Tibial nerve (tissue), 4 donors: Measurements from ENCODE around the gene HAGHL. TPM values are rescaled to one million over a fixed set of nuclear protein-coding genes. Genes with fewer than 3 reads are reported as not detected.

Experiments used
- DNase-seq, 2 donors: peaks; one replicate each; pipeline ENCODE4 v3.0.0-alpha.2; 2019; ENCODE audit warnings: low spot score in 2 of 2
- H3K27ac ChIP-seq, 4 donors: fragments of 200-600 bp; sonication (generic) in 3 of 4; one replicate each; pipeline ENCODE4 v1.5.1; 2017 to 2019; ENCODE audit warnings: mild to moderate bottlenecking in 1 of 4
- H3K27me3 ChIP-seq, 2 donors: fragments of 200-600 bp; sonication (generic) in 1 of 2; one replicate each; pipeline versions ENCODE4 v1.5.1 to v1.6.0; 2017 to 2019
- H3K36me3 ChIP-seq, 3 donors: fragments of 200-600 bp; sonication (generic); one replicate each; pipeline ENCODE4 v1.5.1; 2018 to 2019
- H3K4me1 ChIP-seq, 4 donors: fragments of 200-600 bp; sonication (generic) in 3 of 4; one replicate each; pipeline ENCODE4 v1.5.1; 2017 to 2019
- H3K4me3 ChIP-seq, 4 donors: fragments of 200-600 bp; sonication (generic) in 3 of 4; one replicate each; pipeline ENCODE4 v1.5.1; 2017 to 2019; ENCODE audit warnings: mild to moderate bottlenecking in 1 of 4, moderate library complexity in 1 of 4
- H3K9me3 ChIP-seq, 4 donors: fragments of 200-600 bp; sonication (generic) in 3 of 4; one replicate each; pipeline ENCODE4 v1.5.1; 2017 to 2019
- EP300 ChIP-seq, 2 donors: sonication (generic); formaldehyde crosslinking; IDR thresholded peaks; one replicate each; pipeline ENCODE4 v1.6.1; 2017; ENCODE audit warnings: antibody characterized with exemption in 2 of 2, mild to moderate bottlenecking in 1 of 2
- POLR2A ChIP-seq, 2 donors: fragments of 450-650 bp; IDR thresholded peaks; one replicate each; pipeline ENCODE4 v1.6.1; 2017; ENCODE audit warnings: antibody characterized with exemption in 2 of 2, mild to moderate bottlenecking in 2 of 2, moderate library complexity in 2 of 2
- WGBS, 2 donors: methylation state at CpG; one replicate each; pipeline ENCODE4 v1.1.5; 2018; 5-methylcytosine and 5-hydroxymethylcytosine counted together
- total RNA-seq, 4 donors: library from RNA; depleted of rRNA; stranded (reverse); fragments of >200 nt; gene quantifications; one replicate each; pipeline ENCODE4 v1.1.0, GENCODE V29; 2016
- TF ChIP-seq, protein P1 (sequence below), 5 experiments: fragments of 200-600 bp in 3 of 5; fragments of 450-650 bp in 2 of 5; sonication (generic) in 3 of 5; IDR thresholded peaks; one replicate each; pipeline ENCODE4 v1.5.1; 2016 to 2019; ENCODE audit warnings: antibody characterized with exemption in 5 of 5, mild to moderate bottlenecking in 3 of 5, moderate library complexity in 2 of 5

HAGHL gene
- total RNA-seq, 4 donors from 2014 or later = 3.5 to 18.0 (median 6.3) TPM

DNA sequence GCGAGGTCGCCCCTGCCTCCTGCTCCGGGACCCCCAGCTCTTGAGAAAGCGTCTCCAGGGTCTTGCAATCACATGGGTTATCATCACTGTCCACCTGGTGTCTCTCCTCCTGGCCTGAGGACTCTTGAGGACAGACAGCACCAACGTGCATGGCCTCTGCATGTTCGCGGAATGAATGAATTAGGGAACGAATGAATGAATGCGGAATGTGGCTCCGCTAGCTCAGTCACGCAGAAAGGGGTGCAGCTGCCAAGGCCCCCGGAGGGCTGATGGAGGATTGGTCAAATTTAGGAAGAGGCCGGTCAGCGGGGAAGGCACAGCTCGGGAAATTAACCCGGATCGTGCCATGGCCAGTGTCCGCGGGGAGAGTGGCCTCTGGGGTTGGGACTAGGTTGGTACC, 24.6 kb upstream of the HAGHL start:
- 80 to 87% methylated on average over 16 to 19 of the region's 19 CpGs for WGBS, 2 donors

DNA sequence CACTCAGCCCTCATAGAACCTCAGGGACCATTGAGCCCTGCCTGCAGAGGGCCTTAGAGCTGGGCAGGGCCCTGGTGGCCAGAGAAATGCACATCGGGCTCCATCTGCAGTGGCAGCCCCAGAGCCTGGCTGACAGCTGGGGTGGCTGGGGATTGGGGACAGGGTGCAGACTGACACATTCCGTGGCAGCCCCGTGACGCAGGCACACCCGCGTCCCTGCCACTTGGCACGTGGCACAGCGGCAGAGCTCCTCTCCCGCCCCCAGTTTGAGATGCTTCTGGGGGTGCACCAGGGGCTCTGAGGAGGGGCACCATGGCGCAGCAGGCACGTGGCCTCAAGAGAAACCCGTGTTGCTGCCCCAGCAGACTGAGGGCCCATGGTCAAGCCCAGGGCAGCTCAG, 23.5 kb upstream of the HAGHL start:
- no peaks in the 10 kb centered on the region for H3K36me3 ChIP-seq
- H3K9me3 ChIP-seq = no peaks in the 10 kb centered on the region
- DNase-seq = no peak
- no peak overlapping the region for H3K4me3 ChIP-seq
- H3K27ac ChIP-seq = no peak overlapping the region
- peaks cover 0 to 40% (median 4%) of the 10 kb centered on the region in 4 donors for H3K4me1 ChIP-seq
- H3K27me3 ChIP-seq = peaks cover 2 to 90% of the 10 kb centered on the region in 2 donors
- 70 to 86% methylated on average over 9 of the region's 12 CpGs for WGBS, 2 donors
- TF ChIP-seq EP300 (IDR thresholded peaks at IDR 0.05) = no peak
- no peak for TF ChIP-seq POLR2A (IDR thresholded peaks at IDR 0.05)
- TF ChIP-seq, protein P1, sequence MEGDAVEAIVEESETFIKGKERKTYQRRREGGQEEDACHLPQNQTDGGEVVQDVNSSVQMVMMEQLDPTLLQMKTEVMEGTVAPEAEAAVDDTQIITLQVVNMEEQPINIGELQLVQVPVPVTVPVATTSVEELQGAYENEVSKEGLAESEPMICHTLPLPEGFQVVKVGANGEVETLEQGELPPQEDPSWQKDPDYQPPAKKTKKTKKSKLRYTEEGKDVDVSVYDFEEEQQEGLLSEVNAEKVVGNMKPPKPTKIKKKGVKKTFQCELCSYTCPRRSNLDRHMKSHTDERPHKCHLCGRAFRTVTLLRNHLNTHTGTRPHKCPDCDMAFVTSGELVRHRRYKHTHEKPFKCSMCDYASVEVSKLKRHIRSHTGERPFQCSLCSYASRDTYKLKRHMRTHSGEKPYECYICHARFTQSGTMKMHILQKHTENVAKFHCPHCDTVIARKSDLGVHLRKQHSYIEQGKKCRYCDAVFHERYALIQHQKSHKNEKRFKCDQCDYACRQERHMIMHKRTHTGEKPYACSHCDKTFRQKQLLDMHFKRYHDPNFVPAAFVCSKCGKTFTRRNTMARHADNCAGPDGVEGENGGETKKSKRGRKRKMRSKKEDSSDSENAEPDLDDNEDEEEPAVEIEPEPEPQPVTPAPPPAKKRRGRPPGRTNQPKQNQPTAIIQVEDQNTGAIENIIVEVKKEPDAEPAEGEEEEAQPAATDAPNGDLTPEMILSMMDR (IDR thresholded peaks at IDR 0.05) = no peak

More for the DNA sequence above, 24.6 kb upstream of the HAGHL start:
- Histone ChIP-seq H3K27me3 (peaks cover 0 to 85% of the 10 kb centered on the region in 2 donors), H3K4me1 (peaks cover 0 to 39% (median 4%) of the 10 kb centered on the region in 4 donors), H3K9me3 (no peaks in the 10 kb centered on the region), H3K27ac (no peak overlapping the region), H3K36me3 (no peaks in the 10 kb centered on the region), H3K4me3 (no peak overlapping the region)
- DNase-seq = no peak
- TF ChIP-seq EP300 (IDR thresholded peaks at IDR 0.05) (no peak), POLR2A (IDR thresholded peaks at IDR 0.05) (no peak)
- TF ChIP-seq, protein P1 (IDR thresholded peaks at IDR 0.05) = no peak

DNA sequence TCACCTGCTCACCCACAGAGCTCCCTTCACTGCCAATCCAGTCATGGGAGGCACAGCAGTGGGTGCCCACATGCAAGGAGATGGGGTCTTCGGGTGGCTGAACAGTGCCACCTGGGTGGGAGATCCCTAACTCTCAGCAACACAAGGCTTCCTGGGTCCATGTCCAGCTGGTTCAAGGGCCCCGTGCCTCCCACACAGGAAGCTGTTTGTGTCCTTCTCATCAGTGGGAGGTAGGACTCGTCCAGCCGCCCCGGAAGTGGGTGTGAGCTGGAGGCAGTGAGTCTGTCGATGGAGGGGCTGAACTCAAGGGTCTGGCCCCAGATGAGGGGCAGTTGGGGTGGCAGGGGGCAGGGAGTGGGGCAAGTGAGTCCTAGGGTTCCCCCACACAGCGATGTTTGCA, 22.9 kb upstream of the HAGHL start:
- H3K4me1 ChIP-seq = peaks cover 0 to 40% (median 4%) of the 10 kb centered on the region in 4 donors
- H3K36me3 ChIP-seq = no peaks in the 10 kb centered on the region
- no peak overlapping the region for H3K27ac ChIP-seq
- H3K4me3 ChIP-seq = no peak overlapping the region
- WGBS, 2 donors = 49 to 90% methylated on average over 2 to 7 of the region's 7 CpGs
- H3K9me3 ChIP-seq = no peaks in the 10 kb centered on the region
- TF ChIP-seq, protein P1 (IDR thresholded peaks at IDR 0.05) = no peak
- no peak for TF ChIP-seq EP300 (IDR thresholded peaks at IDR 0.05)
- no peak for DNase-seq
- H3K27me3 ChIP-seq = peaks cover 2 to 93% of the 10 kb centered on the region in 2 donors

DNA sequence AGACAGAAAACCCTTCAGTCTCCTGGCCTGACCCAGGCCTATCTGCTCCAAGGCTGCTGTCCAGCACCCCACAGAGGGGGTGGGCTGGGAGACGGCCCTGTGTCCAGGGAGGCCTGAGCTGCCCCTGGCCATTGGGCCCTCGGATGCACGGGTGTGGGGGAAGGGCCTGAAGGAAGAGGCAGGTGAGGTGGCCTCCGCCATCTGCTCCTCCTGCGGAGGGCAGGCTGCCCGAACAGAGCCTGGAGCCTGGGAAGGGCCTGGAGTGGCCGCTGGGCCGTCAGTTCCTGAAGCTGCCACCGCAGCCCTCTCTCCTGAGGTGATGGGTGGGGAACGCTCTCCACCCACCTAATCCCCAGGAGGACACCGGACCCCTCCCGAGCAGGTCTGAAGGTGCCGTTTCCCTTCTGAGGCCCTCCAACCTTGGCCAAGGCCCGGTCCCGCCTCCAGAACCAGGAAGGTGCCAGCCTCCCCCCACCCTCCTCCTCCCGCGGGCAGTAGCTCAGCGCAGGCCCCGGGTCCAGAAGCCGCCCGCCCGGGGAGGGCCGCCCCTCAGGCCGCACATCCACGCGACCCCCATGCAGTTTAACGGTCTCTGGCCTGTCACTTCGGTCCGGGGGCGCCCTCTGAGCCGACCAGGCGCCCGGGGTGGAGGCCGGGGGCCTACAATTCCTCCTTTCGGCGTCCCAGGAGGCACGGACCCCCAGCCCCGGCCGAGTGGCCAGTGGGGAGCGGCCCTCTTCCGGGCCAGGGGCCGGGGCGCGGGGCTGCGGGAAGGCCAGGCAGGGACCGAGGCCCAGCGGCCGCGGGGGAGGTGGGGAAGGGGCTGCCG, 22.1 kb upstream of the HAGHL start:
- WGBS, 2 donors = 8 to 29% methylated on average over 20 to 35 of the region's 50 CpGs
- H3K4me3 ChIP-seq = peak overlapping the region in 1 of 4 donors; percentile 44
- no peaks in the 10 kb centered on the region for H3K36me3 ChIP-seq
- no peak for TF ChIP-seq EP300 (IDR thresholded peaks at IDR 0.05)
- H3K9me3 ChIP-seq = no peaks in the 10 kb centered on the region
- peaks cover 2 to 93% of the 10 kb centered on the region in 2 donors for H3K27me3 ChIP-seq
- no peak for DNase-seq
- peaks cover 0 to 42% (median 4%) of the 10 kb centered on the region in 4 donors for H3K4me1 ChIP-seq
- peak overlapping the region in 1 of 4 donors; percentile 20 for H3K27ac ChIP-seq

DNA sequence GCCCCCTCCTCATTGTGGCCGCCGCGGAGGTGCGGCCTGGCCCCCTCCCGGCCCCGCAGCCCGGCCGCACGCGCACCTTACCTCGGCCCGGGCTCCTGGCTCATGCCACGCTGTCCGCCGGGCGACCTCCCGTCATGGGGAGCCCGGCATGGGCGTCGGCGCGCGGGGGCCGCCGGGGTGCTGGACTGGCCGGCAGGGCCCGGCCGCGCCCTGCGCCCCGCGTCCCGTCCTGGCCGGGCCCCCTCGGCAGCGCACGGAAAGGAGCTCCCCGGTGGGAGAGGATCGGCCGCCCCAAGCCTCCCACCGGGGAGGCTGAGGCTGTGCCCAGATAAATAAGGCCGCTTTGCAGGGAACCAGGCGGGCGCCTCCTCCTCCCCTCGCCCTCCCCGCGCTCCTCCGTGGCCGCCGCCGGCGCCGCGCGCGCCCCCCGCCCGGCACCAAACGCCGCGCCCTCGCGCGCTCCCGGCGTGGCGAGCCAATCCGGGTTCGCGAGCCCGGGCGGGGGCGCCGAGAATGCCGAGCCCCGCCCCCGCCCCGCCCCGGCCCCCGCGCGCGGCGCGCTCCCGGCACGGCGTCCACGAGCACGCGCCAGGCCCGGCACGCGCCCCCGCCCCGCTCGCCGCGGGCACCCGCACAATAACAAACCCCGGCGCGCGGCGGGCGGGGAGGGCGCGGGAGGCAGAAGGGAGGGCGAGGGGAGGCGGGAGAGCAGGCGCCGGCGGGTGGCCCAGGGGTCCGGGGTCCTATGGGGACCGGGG, 21.3 kb upstream of the HAGHL start, which contains the start of gene FBXL16:
FBXL16 (minus strand) TSS at position 371 of the 758 bp plus-strand sequence. CDS start 8,396 bp downstream, outside the sequence.
- Histone ChIP-seq H3K9me3 (no peaks in the 10 kb centered on the region), H3K27ac (peak within 1 kb of the TSS in 1 of 4 donors; percentile 50), H3K4me3 (peak within 1 kb of the TSS in 1 of 4 donors; percentile 44), H3K4me1 (peaks cover 0 to 46% (median 4%) of the 10 kb centered on the region in 4 donors), H3K36me3 (no peaks in the 10 kb centered on the region), H3K27me3 (peaks cover 2 to 93% of the 10 kb centered on the region in 2 donors)
- WGBS, 2 donors = 1% methylated on average over 23 to 37 of the region's 115 CpGs
- no peak for TF ChIP-seq EP300 (IDR thresholded peaks at IDR 0.05)
- no peak for TF ChIP-seq POLR2A (IDR thresholded peaks at IDR 0.05)
- TF ChIP-seq, protein P1 (IDR thresholded peaks at IDR 0.05) = no peak
- no peak for DNase-seq
